HG03342 (cell line): ENCODE results near the gene TSHZ2.
"Not testable (repeated sequence)": the region's sequence is repeated elsewhere in the genome, so short reads cannot be mapped to it uniquely, and the experiment has no call there.

Source experiments
- ATAC-seq: cut with Tn5 transposase; IDR thresholded peaks from one replicate; pipeline ENCODE4 v1.9.1; 2021; ENCODE audit warnings: mild to moderate bottlenecking, moderate library complexity; ENCODE audit not compliant: unreplicated experiment

Gene TSHZ2

GRCh38 chr20:53364646-53365045 is 392.5 kb downstream of the TSHZ2 start:
- ATAC-seq: no peak

- ATAC-seq: no peak
These were observed 392.9 kb downstream of the TSHZ2 start for GRCh38 chr20:53365076-53365475.

GRCh38 chr20:53365539-53366075 is 393.4 kb downstream of the TSHZ2 start:
- no peak for ATAC-seq

GRCh38 chr20:53366928-53367327 is 394.8 kb downstream of the TSHZ2 start:
- ATAC-seq: not testable (repeated sequence)

- no peak for ATAC-seq
These were observed 397.7 kb downstream of the TSHZ2 start for GRCh38 chr20:53369871-53370270.

- ATAC-seq: no peak
These were observed 398.3 kb downstream of the TSHZ2 start for GRCh38 chr20:53370345-53370961.

GRCh38 chr20:53371216-53371615 is 399.1 kb downstream of the TSHZ2 start:
- ATAC-seq: no peak

- no peak for ATAC-seq
These were observed 403.9 kb downstream of the TSHZ2 start for GRCh38 chr20:53376021-53376420.

GRCh38 chr20:53379014-53379832 is 407.1 kb downstream of the TSHZ2 start:
- ATAC-seq: no peak

- no peak for ATAC-seq
These were observed 407.6 kb downstream of the TSHZ2 start for GRCh38 chr20:53379833-53380120.

- no peak for ATAC-seq
These were observed 409.6 kb downstream of the TSHZ2 start for GRCh38 chr20:53381568-53382262.

GRCh38 chr20:53382263-53382844 is 410.2 kb downstream of the TSHZ2 start:
- no peak for ATAC-seq

GRCh38 chr20:53383916-53384315 is 411.8 kb downstream of the TSHZ2 start:
- ATAC-seq: no peak

- no peak for ATAC-seq
These were observed 412.2 kb downstream of the TSHZ2 start for GRCh38 chr20:53384392-53384791.

- ATAC-seq: no peak
These were observed 414.0 kb downstream of the TSHZ2 start for GRCh38 chr20:53385941-53386767.

GRCh38 chr20:53387983-53388675 is 416.0 kb downstream of the TSHZ2 start:
- no peak for ATAC-seq

GRCh38 chr20:53389516-53390300 is 417.6 kb downstream of the TSHZ2 start:
- no peak for ATAC-seq

- no peak for ATAC-seq
These were observed 418.6 kb downstream of the TSHZ2 start for GRCh38 chr20:53390770-53391169.

- ATAC-seq: no peak
These were observed 422.3 kb downstream of the TSHZ2 start for GRCh38 chr20:53394433-53394832.
